Hematopoietic multipotent progenitor cell treated with erythropoietin and hydrocortisone succinate and interleukin-3 and kit ligand, for 4 days (in vitro differentiated cells): ENCODE data around the gene CD58.
"Not testable (repeated sequence)": the region's sequence is repeated elsewhere in the genome, so short reads cannot be mapped to it uniquely, and the experiment has no call there.

Source experiments
- DNase-seq: peaks from one replicate; pipeline ENCODE4 v3.0.0-alpha.2; 2015

Gene CD58, protein sequence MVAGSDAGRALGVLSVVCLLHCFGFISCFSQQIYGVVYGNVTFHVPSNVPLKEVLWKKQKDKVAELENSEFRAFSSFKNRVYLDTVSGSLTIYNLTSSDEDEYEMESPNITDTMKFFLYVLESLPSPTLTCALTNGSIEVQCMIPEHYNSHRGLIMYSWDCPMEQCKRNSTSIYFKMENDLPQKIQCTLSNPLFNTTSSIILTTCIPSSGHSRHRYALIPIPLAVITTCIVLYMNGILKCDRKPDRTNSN

DNA sequence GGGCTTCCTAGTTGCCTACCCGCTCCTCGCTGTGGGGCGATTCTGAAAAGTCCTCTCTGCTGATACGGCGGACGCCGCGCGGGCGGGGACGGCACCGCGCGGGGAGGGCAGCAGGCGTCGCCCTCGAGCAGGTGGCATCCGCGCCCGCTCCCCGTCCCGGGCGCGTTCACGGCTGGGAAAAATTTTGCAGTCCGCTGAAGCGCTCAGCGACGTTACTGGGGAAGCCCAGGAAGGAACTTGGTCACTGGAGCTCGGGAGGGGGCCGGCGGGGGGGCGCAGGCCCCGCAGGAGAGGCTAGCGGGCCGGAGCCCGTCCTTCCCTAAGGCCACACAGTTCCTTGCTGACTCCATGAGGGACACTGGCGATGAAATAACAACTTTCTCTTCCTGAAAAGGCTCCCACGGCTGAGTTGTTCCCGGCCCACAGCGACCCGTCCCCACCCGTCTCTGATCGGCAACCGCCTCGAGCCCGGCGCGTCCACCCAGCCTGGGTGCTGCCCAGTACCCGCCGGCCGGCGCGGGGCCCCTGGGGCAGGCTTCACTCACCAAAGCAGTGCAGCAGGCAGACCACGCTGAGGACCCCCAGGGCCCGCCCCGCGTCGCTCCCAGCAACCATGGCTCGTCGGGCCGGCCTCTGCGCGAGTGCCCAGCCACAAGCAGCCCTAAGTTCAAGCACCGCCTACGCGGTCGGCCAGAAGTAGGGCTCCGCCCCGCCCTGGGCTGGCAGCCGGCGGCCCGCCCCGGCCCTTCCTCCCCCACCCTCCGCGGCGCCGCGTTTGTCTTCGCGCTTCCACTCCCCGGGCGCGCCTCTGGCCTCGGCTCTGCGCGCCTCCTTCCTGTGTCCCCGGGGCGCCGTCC, at the start of gene CD58:
Gene CD58 (minus strand): TSS at position 669 of the 857 bp plus-strand sequence. CDS start 54 bp downstream, at position 615.
- peak; percentile 97 for DNase-seq

DNA sequence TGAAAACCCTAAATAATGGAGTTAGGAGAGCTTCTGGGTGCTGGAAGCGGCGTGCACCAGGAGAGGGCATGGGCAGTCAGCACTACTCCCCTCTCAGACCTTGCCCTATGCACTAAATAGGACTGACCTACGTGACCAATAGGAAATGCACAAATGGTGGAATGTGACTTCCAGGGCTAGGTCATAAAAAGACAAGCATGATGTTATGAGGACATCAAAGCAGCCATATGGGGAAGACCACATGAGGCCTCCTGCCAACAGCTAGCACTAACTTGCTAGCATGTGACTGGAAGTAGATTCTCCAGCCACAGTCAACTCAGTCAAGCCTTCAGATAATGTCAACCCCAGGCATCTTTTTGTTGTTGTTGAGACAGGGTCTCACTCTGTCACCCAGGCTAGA, 49.6 kb upstream of the CD58 start:
- DNase-seq = not testable (repeated sequence)

DNA sequence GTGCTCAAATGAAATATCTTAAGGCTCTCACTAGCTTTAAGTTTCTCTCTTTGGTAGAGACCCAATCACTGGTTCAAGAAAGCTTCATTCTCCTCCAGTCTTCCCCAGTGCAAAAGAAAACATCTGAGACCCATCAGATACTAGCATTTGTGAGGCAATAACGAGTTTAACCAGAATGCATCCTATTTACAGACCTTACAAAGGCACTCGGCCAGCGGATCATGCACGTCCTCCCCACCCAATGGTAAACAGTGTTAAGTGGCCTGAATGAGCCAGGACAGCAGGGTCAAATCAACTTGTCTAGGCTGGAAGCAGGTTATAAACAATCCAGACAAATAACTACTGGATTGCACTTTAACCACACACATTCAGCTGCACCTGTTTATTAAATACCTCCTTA, 48.3 kb upstream of the CD58 start:
- DNase-seq = not testable (repeated sequence)

DNA sequence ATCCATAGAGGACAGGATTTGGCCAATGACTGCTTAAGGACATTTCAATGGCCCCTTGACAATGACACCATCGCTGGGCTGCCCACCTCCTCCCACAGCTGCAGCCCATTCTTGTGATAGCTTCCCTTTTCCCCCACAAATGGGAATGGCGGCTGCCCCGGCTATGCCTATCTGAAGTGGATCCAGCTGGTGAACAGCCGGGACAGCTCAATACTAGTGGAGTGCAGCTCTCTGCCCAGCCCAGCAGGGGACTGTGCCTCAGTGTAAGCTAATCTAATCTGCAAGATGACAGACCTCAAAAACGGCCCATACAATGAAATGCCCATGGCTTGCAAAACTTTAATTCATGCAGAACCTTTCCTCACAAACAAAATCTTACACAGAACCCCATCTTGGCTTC, 47.0 kb upstream of the CD58 start:
- DNase-seq = peak; percentile 40

DNA sequence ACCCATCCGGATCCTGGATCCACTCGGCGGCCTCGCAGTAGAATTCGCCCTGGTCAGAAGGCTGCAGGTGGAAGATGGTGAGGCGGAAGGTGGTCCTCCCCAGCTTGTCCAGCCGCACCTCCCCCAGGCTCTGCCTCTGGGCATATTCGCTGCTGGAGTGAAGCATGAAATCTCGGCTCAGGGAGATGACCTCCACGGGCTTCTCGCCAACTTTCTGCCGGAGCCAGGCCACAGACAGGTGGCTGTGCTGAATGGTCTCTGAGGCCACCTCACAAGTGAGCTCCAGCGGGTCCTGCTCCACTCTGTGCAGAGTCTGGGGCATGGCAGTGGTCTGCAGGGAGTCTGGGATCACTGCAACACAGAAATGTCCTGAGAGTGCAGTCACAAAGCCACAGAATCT, 43.0 kb upstream of the CD58 start:
- not testable (repeated sequence) for DNase-seq

DNA sequence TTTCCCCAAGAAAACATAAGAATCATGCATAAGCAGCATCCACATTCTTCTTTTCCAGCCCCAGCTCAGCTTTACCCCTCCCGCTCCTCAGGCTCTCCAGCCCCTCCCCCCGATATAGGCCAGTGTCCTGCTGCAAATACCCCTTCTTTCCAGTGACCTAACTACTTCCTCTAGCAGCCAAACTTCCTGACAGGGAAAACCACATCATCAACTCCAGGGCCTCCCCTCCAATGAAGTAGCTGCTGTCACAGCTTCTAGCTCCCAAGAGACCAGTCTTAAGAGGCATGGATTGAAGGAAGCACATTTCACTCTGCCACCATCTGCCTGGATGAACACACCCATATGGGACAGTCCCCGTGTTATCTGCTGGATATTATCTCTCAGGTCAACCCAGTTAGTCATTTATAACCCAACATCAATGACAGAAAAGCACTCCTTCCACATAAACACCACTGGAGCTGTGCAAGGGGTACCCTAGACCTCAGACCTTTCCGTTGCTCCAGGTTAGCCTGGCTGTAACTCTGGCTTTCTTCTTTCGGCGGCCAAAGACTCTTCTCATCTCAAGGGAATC, 39.1 kb upstream of the CD58 start:
- not testable (repeated sequence) for DNase-seq

DNA sequence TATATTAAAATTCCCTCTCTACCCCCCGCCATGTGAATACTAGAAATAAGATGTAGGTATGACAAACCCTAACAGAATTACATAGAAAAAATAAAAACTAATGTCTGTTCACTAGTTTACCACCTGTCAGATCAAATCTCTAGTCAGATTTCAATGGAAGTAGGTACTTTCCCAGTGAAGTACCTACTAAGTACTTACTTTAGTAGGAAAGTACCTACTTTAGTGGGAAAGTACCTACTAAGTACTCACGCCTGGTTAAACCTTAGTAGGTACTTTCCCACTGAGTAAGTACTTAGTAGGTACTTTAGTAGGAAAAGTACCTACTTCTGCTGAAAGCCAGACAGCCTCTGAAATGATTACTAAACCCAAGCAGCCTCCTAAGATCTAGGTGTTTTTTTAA, 38.0 kb upstream of the CD58 start:
- not testable (repeated sequence) for DNase-seq

DNA sequence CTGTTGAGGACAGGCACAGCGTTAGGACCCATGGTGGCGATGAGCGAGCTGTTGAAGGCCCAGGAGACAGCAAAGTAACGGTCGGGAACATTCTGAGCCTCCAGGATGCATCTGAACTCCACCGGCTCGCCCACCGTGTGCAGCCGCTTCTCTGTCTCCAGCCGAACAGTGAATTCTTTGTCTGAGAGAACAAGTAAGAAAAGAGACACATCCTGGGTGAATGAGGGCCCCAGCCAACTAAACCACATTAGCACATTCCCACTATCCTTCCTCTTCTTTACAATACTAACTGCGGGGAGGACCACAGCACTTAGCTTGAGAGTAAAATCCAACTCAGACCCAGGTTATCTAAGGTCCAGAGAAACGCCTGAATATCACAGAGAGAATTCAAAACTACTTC, 37.3 kb upstream of the CD58 start:
- not testable (repeated sequence) for DNase-seq

DNA sequence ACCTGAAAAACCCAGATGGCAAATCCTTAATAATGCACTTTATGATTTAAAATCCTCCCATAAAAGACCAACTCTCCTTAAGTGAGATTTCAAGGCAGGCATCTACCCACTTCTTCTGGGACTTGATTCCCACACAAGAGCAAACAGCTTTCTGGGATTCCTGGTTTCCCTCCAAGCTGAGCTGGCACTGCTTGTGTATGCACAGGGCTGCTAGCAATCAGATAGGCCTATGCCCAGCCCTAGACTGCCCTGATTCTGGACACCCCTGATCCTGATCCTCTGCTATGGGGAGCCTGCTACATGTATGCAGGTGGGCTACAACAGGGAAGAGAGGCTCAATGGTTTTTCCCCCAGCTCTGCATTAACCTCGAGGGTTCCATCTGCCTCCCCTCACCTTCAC, 36.6 kb upstream of the CD58 start:
- not testable (repeated sequence) for DNase-seq

DNA sequence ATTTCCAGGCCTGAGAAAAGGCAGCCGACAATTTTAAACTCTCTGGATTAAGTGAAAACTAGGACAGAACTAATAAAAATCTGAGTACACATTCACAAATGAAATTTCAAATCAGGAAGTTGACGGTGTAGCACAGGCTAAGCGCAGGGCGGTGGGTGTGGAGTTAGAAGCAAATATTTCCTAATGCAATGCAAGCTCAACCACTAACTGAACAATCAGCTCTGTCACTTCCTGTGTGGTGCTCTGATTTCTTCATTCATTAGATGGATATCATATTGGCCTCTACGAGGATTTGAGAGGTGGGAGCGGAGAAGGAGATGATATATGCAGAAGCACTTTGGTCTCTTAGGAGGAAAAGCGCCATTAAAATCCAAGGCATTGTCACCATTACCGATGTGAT, 35.2 kb upstream of the CD58 start:
- DNase-seq = peak; percentile 75

DNA sequence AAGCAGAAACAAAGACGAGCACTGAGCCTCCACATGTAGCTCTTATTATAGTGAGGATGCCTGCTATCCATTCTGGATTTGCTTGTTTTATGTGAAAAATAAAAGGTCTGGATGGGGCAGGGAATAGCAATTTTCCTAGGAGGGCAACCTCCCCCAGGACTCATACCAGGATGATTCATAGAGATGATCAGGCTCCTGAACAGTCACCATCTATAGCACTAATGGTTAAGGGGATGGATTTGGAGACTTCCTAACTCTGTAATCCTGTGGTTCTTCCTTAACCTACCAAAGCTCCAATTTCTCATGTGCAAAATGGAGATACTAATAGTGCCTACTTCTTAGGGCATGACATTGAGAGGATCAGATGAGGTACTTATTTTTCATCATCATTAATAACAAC, 34.5 kb upstream of the CD58 start:
- DNase-seq = no peak

DNA sequence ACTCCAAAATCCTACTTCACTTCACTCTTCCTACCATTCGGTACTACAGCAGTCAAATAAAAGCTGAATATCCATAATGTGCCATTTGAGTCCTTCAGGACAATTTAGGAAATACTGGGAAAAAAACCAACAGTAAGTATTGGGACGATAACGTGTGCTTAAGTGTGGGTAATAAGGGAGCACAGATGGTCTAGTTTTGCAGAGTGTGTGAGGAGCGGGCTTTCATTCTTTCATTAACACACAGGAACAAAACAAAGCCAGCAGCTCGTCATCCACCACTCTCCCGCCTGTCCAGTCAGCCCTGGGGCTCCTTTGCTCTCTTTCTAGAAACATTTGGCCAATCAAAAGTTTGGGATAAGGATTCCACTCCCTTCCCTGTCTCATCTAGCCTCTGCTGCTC, 33.6 kb upstream of the CD58 start:
- not testable (repeated sequence) for DNase-seq

DNA sequence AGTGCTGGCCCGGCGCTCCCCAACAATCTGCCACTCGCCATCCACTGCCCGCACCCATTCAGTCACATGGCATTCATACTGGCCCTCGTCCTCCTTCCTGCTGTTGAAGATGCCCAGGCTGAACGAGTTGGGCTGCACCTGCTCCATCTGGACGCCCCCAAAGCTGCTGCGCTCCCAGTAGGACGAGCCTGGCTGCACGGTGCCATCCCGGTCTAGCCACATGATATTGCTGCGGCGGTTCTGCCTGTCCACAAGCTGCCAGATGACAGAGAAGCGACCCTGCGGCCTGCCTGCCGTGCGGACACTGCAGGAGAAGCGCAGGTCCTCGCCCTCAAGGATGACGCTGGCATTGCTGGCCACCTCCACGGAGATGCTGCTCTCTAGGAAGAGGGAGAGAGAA, 32.8 kb upstream of the CD58 start:
- not testable (repeated sequence) for DNase-seq

DNA sequence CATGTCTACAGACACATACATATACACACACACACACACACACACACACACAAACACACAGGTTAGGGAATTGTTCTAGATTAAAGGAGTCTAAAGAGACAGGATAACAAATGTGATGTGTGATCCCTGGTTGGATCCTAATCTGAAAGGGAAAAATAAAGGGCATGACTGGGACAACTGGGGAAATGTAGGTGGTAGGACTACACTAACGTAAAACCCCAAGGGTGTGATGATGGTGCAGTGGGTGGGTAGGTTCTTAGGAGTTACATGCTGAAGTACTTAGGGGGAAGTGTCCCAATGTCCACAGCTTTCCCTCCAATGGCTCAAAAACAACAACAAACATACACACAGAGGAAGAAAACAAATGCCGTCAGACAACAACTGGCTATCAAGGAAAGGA, 28.5 kb upstream of the CD58 start:
- not testable (repeated sequence) for DNase-seq

DNA sequence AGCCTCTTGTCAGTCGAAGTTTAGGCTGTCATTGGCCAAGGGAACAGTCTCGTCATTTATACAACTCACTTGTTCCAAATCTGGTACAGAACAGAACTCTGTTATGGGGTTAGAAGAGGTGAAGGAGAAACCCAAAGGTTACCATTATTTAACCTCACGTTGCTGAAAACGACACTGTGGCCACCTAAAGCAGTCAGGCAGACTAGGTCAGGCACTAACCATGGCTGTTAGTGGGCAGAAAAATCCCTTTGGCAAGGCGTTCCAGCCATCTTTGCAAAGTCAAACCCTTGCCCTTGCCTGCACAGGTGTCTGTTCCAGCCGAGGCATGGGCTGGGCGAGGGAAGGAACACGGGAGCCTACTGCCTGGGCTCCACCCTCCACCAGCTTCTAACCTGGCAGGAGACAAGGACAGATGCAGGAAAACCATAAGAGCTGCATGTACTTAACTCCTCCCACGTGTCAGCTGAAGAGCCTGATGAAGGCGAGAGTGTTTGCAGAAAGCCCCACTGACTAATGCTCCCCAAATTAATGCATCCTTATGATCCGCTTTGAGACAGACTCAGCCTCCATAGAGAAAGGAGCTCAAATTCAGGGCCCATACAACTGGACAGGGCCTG, 27.7 kb upstream of the CD58 start:
- DNase-seq = not testable (repeated sequence)

DNA sequence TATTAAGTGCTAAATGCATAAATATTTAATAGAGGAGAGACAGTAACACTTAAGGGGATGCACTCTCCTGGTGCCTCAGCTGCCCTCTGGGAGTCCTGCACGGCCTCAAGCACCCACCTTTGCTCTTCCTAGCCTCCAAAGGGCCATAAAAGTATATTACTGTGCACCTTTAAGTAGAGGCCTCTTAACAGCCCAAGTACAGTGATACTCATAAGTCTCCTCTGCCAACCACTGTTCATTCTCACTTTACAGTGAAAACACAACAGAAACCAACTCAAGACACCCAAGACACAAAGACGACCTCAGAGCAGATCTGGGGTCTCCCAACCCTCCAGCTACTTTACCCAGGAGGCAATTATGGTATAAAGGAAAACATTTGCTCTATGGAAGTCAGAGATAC, 26.6 kb upstream of the CD58 start:
- not testable (repeated sequence) for DNase-seq

DNA sequence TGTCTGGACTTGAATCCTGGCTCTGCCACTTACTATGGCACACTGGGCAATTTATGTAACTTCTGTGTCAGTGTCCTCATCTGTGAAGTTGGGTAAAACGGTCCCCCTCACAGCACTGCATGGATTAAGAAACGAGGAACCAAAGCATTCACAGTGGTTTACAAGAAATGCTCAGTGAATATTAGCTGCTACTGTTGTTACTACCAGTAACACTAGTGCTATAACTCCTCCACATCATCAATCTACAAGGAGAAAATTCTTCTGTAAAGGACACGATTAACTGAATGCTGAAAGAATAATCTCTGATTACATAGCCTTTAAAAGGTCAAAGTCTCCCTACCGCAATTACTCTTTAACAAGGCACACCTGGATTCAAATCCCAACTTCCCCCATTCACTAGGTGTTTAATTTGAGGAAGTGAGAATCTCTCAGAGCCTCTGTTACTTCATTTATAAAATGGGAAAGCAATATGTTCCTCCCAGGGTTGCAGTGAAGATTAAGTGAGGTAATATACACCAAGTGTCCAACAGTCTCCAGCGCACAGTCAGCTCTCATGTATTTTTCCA, 26.0 kb upstream of the CD58 start:
- DNase-seq = peak; percentile 8

DNA sequence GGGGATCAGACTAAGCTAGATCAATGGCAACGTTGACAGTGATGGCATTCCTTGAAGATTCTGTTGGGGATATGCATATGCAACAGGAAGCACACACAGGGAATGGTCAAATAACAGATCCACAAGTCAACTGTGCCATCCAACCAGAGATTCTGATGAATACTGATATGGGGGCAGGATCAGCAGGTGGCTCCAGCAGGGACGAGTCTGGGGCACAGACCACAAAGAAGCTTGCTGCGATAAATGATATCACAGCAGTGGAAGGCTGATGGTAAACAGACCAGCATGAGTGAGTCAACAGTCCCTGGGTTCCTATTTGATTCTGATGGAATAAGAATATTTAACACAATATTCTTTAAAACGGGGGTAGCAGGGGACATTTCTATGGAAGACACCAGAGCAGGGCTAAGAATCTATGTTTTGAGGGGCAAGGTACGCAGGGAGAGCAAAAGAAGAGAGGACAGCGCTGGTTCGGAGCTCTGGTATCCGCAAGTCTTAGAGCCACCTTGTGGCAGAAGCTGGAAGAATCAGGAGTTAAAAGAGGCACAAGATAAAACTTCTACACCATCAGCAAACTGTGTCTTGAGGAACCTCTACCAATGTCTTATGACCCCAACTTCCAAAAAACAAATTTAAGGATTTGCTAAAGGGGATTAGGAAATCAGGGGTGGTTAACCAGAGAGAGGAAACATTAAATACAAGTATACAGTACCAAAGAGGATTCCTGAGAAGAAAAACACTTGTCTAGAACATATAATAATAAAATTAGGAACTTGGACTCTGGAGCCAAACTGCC, 25.3 kb upstream of the CD58 start:
- peak; percentile 56 for DNase-seq

DNA sequence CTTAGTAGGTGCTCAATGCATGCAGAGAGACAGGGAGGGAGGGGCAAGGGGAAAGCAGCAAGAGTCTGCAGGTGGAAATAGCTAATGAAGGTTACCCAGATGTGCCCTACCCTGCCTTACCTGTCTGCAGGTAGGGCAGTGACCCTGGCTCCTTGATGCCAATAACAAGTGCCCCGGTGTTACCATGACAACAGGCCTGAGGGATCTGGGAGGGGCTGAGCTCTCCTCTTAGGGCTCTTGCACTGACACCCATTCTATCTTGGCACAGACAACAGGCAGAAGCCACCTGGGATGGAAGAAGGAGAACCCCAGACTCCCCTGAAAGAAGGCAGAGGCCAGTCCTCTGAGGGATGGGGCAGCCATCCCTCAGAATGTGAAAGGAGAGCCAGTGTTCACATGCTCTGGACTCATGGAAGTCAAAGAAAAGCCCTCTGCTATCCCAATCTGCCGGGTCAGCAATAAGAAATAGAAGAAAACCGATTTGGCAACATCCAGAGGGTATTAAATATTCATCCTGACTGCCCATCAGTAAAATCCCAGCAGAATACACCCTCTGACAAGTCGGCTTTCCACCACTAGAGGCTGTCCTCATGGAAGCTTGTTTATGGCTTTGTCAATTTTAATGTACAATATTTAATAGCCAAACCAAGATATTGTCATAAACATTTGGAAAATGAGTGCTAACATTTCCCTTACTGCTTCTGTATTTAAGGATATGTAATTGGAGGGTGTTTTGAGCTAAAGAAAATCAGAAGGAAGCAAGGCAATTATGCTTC, 24.4 kb upstream of the CD58 start:
- DNase-seq = peak; percentile 19

DNA sequence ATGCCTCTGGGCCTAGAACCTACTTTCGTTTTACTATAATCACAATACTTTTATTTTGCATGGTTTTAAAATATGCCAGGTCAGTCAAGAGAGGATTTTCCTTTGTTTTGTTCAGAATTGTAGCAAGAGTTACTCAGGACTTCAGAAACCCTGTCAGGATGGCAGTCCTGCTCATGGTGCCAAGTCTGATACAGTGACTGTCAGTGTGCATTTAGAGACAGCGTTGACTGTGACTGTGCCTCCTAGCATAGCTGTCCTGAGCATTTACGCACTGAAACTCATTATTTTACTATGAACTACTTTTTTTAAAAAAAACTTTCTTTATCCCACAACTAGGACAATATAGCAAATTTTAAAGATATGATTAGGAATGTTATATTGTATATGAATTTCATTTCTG, 23.2 kb upstream of the CD58 start:
- not testable (repeated sequence) for DNase-seq

DNA sequence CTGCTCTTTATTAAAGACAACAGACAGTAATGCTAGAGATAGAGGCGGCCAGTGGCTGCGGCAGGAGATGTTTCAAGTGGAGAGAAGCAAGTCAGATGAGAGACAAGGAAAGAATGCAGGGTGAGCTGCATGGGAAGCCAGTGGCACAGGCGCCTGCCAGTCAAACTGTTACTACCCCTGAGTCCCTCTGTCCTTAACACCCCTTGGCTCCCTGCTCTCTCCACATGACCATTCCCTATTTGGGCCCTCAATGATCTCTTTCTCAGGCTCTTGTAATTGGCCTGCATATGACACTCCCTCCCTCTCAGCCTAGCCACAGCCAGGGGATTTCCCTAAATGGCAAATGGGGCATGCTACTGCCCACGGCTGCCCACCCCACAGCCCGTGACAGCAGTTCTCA, 22.6 kb upstream of the CD58 start:
- not testable (repeated sequence) for DNase-seq
